ENCODE results near the gene LIPF. TPM values are rescaled to one million over a fixed set of nuclear protein-coding genes. Genes with fewer than 3 reads are reported as not detected.

LIPF gene
- polyA plus RNA-seq, 3 donors = not detected

- H3K9ac ChIP-seq (ENCODE audit: insufficient read depth, low read length, poor library complexity, severe bottlenecking) = no peak overlapping the region
- no peaks in the 10 kb centered on the region for H3K36me3 ChIP-seq (replicated peaks in 1 of 2; ENCODE audit: control insufficient read depth in 1 of 2, insufficient read depth in 2 of 2, low read length in 2 of 2)
- 0% methylated on average over 1 of the region's 1 CpG for WGBS (ENCODE audit: insufficient coverage)
- H3K9me3 Mint-ChIP-seq = peaks cover 0 to 2% (median 0%) of the 10 kb centered on the region in 7 donors
- H3K4me3 Mint-ChIP-seq = no peak overlapping the region
- H3K27me3 Mint-ChIP-seq (ENCODE audit: low read depth in 3 of 3) = no peaks in the 10 kb centered on the region
- peak overlapping the region in 6 of 7 donors; percentile 19 to 86 (median 69) for H3K27ac Mint-ChIP-seq
- H4K20me1 ChIP-seq (ENCODE audit: insufficient read depth, low read length) = no peaks in the 10 kb centered on the region
- no peaks in the 10 kb centered on the region for H3K79me2 ChIP-seq (ENCODE audit: insufficient read depth, low read length)
- peak; percentile 12 to 43 (median 33) for DNase-seq
- H3K4me1 Mint-ChIP-seq = peaks cover 9% of the 10 kb centered on the region
- H3K4me3 ChIP-seq (replicated peaks in 1 of 3; ENCODE audit: low read depth in 2 of 3, low read length in 3 of 3) = no peak overlapping the region
- no peaks in the 10 kb centered on the region for H3K36me3 Mint-ChIP-seq
- H3K4me2 ChIP-seq (replicated peaks; ENCODE audit: extremely low read depth, low read length, poor library complexity, severe bottlenecking) = peak overlapping the region; percentile 27
- H3K27me3 ChIP-seq (ENCODE audit: control insufficient read depth in 2 of 2, insufficient read depth in 2 of 2, low read length in 2 of 2) = no peaks in the 10 kb centered on the region
- TF ChIP-seq, protein P1, sequence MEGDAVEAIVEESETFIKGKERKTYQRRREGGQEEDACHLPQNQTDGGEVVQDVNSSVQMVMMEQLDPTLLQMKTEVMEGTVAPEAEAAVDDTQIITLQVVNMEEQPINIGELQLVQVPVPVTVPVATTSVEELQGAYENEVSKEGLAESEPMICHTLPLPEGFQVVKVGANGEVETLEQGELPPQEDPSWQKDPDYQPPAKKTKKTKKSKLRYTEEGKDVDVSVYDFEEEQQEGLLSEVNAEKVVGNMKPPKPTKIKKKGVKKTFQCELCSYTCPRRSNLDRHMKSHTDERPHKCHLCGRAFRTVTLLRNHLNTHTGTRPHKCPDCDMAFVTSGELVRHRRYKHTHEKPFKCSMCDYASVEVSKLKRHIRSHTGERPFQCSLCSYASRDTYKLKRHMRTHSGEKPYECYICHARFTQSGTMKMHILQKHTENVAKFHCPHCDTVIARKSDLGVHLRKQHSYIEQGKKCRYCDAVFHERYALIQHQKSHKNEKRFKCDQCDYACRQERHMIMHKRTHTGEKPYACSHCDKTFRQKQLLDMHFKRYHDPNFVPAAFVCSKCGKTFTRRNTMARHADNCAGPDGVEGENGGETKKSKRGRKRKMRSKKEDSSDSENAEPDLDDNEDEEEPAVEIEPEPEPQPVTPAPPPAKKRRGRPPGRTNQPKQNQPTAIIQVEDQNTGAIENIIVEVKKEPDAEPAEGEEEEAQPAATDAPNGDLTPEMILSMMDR (IDR thresholded peaks at IDR 0.05) = no peak
- peak overlapping the region; percentile 55 for H2AFZ ChIP-seq (ENCODE audit: insufficient read depth, low read depth, low read length, poor library complexity, severe bottlenecking)
- intact Hi-C loops (cut with micrococcal nuclease) = no loop called here
- H3K27ac ChIP-seq (ENCODE audit: low read depth in 1 of 2, low read length in 2 of 2) = peak overlapping the region in 1 of 2 donors; percentile 59
- no peaks in the 10 kb centered on the region for H3K9me3 ChIP-seq (replicated peaks in 1 of 2; ENCODE audit: control insufficient read depth in 1 of 2, insufficient read depth in 1 of 2, low read length in 2 of 2)
- H3K4me1 ChIP-seq (ENCODE audit: control insufficient read depth in 1 of 2, insufficient read depth in 2 of 2, low read length in 2 of 2) = peaks cover 4 to 12% of the 10 kb centered on the region in 2 donors
These were observed 61.6 kb downstream of the LIPF start for GRCh38 chr10:88725798-88726197.

DNA sequence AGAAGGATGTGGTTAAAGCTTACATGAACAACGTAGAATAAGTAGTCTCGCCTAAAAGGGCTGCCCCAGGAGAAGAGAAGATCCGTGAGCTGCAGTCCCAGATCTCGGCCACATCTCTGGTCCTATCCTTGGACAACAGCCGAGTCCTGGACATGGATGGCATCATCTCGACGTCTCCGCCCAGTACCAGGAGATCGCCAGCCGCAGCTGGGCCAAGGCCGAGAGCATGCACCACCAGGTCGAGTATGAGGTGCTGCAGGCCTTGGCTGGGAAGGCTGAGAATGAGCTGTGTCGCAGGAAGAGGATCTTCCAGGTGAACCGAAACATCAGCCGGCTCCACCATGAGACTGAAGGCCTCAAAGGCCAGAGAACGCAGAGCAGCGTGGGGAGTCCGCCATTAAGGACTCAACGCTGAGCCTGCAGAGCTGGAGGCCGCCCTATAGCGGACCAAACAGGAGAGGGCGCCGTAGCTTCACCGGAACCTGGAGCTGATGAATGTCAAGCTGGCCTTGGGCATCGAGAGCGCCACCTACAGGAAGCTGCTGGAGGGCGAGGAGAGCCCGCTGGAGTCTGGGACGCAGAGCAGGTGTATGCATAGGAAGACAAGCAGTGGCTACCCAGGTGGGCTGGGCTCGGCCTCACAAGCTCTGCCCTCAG is 64.0 kb downstream of the LIPF start:
- Histone ChIP-seq H3K4me1 (ENCODE audit: control insufficient read depth in 1 of 2, insufficient read depth in 2 of 2, low read length in 2 of 2) (peaks cover 10 to 12% of the 10 kb centered on the region in 2 donors), H3K4me2 (replicated peaks; ENCODE audit: extremely low read depth, low read length, poor library complexity, severe bottlenecking) (no peak overlapping the region), H2AFZ (ENCODE audit: insufficient read depth, low read depth, low read length, poor library complexity, severe bottlenecking) (no peak overlapping the region), H4K20me1 (ENCODE audit: insufficient read depth, low read length) (no peaks in the 10 kb centered on the region), H3K27me3 (ENCODE audit: control insufficient read depth in 2 of 2, insufficient read depth in 2 of 2, low read length in 2 of 2) (no peaks in the 10 kb centered on the region), H3K27ac (ENCODE audit: low read depth in 1 of 2, low read length in 2 of 2) (no peak overlapping the region), H3K9ac (ENCODE audit: insufficient read depth, low read length, poor library complexity, severe bottlenecking) (no peak overlapping the region), H3K9me3 (replicated peaks in 1 of 2; ENCODE audit: control insufficient read depth in 1 of 2, insufficient read depth in 1 of 2, low read length in 2 of 2) (no peaks in the 10 kb centered on the region), H3K4me3 (replicated peaks in 1 of 3; ENCODE audit: low read depth in 2 of 3, low read length in 3 of 3) (no peak overlapping the region), H3K79me2 (ENCODE audit: insufficient read depth, low read length) (no peaks in the 10 kb centered on the region), H3K36me3 (replicated peaks in 1 of 2; ENCODE audit: control insufficient read depth in 1 of 2, insufficient read depth in 2 of 2, low read length in 2 of 2) (no peaks in the 10 kb centered on the region)
- H3K27ac Mint-ChIP-seq = no peak overlapping the region
- WGBS (ENCODE audit: insufficient coverage) = 92% methylated on average over 30 of the region's 30 CpGs
- no peaks in the 10 kb centered on the region for H3K36me3 Mint-ChIP-seq
- H3K4me3 Mint-ChIP-seq = no peak overlapping the region
- peaks cover 0 to 2% (median 0%) of the 10 kb centered on the region in 7 donors for H3K9me3 Mint-ChIP-seq
- TF ChIP-seq, protein P1 (IDR thresholded peaks at IDR 0.05) = peak; percentile 79
- peak; percentile 36 to 61 (median 47) for DNase-seq
- peaks cover 15% of the 10 kb centered on the region for H3K4me1 Mint-ChIP-seq
- H3K27me3 Mint-ChIP-seq (ENCODE audit: low read depth in 3 of 3) = no peaks in the 10 kb centered on the region
- intact Hi-C loops (cut with micrococcal nuclease) = no loop called here

Other genes starting within 250 kb of the LIPF start
- 1 to 10 TPM; 3.3 to 3.9 (median 3.7) TPM for gene RNLS, start 81.1 kb upstream of the LIPF start, polyA plus RNA-seq
- gene LIPJ, start 77.7 kb upstream of the LIPF start, polyA plus RNA-seq = under 1 TPM in 1 of 3 donors, not detected in 2; 0.04 TPM
- not detected for gene LIPK, start 41.8 kb downstream of the LIPF start, polyA plus RNA-seq
- gene LIPN, start 95.6 kb downstream of the LIPF start, polyA plus RNA-seq = 10 to 100 TPM in 2 of 3 donors, 1 to 10 TPM in 1; 8.9 to 12.9 (median 10.1) TPM
- not detected for gene LIPM, start 138.3 kb downstream of the LIPF start, polyA plus RNA-seq
- 1 to 10 TPM; 2.7 to 3.5 (median 3.2) TPM for gene ANKRD22, start 187.4 kb downstream of the LIPF start, polyA plus RNA-seq
- 1 to 10 TPM in 1 of 3 donors, under 1 TPM in 2; 0.07 to 1.5 (median 0.10) TPM for gene STAMBPL1, start 215.8 kb downstream of the LIPF start, polyA plus RNA-seq

Measured in CD14-positive monocyte (primary cell).